SU-DHL-6 (cell line): ENCODE measurements around the gene PARP3.

ENCODE experiments used
- EZH2phosphoT487 ChIP-seq: fragments of 200-600 bp; sonication (generic), shearing (Covaris generic); conservative IDR thresholded peaks from 2 replicates; pipeline ENCODE4 v1.6.1; 2018; ENCODE audit warnings: mild to moderate bottlenecking, antibody characterized with exemption, low read length, moderate library complexity, mixed read lengths
- TF ChIP-seq, protein P1 (sequence below): fragments of 200-600 bp; sonication (generic); IDR thresholded peaks from one replicate; pipeline ENCODE4 v1.5.1; 2017; ENCODE audit warnings: antibody characterized with exemption, mild to moderate bottlenecking, low read length, moderate library complexity; ENCODE audit not compliant: insufficient read depth, poor library complexity, severe bottlenecking

DNA sequence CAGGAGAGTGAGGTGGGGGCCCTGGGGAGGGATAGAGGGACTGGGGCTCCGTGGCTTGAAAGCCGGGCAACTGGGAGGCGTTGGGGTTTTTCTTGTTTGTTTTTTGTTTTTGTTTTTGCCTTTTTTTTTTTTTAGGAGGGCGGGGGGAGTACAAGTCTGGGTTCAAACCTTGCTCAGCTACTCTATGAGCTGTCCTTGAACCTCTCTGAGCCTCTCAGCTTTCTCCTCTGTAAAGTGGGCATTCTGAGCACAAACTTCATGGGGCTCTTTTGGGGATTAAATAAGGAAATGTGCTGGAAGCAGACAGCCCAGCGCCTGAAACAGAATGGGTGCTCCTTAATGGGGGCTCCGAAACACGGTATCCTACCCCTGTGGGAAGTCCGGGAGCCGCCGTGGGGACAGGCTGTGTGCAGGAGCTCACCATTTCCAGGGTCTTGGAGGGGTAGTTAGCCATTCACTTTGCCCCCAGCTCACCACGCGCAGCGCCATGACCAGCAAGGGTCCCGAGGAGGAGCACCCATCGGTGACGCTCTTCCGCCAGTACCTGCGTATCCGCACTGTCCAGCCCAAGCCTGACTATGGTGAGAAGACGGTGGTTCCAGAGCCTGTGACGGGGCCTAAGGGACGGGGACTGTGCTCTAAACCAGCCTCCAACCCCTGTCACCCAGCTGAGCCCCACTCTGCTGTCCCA lies 41.6 kb downstream of the PARP3 start:
- TF ChIP-seq, protein P1, sequence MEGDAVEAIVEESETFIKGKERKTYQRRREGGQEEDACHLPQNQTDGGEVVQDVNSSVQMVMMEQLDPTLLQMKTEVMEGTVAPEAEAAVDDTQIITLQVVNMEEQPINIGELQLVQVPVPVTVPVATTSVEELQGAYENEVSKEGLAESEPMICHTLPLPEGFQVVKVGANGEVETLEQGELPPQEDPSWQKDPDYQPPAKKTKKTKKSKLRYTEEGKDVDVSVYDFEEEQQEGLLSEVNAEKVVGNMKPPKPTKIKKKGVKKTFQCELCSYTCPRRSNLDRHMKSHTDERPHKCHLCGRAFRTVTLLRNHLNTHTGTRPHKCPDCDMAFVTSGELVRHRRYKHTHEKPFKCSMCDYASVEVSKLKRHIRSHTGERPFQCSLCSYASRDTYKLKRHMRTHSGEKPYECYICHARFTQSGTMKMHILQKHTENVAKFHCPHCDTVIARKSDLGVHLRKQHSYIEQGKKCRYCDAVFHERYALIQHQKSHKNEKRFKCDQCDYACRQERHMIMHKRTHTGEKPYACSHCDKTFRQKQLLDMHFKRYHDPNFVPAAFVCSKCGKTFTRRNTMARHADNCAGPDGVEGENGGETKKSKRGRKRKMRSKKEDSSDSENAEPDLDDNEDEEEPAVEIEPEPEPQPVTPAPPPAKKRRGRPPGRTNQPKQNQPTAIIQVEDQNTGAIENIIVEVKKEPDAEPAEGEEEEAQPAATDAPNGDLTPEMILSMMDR, result no peak
- TF ChIP-seq EZH2phosphoT487, result no peak
